Body of pancreas (tissue), 4 donors: ENCODE results near the gene UBE2V1. TPM values are rescaled to one million over a fixed set of nuclear protein-coding genes. Genes with fewer than 3 reads are reported as not detected.

Experiments used
- ATAC-seq: fragments of 150-250 bp; one replicate; pipeline ENCODE4 v1.9.1; 2016
- DNase-seq, 4 donors: peaks; one replicate each; pipeline ENCODE4 v3.0.0-alpha.2; 2019
- H3K27ac ChIP-seq, 4 donors: fragments of 200-600 bp; sonication (generic); 1 replicate in 3 of 4; 2 replicates in 1 of 4; pipeline versions ENCODE4 v1.5.1 to v1.6.1; 2016 to 2019; ENCODE audit warnings: mild to moderate bottlenecking in 1 of 4, mixed read lengths in 1 of 4, moderate library complexity in 1 of 4
- H3K27me3 ChIP-seq, 2 donors: fragments of 200-600 bp; sonication (generic); one replicate each; pipeline ENCODE4 v1.6.0; 2016; ENCODE audit warnings: mild to moderate bottlenecking in 1 of 2
- H3K36me3 ChIP-seq, 2 donors: fragments of 200-600 bp; sonication (generic); replicated peaks in 1 of 2; 2 replicates each; pipeline ENCODE4 v1.5.1; 2016; ENCODE audit warnings: low read depth in 2 of 2; ENCODE audit not compliant: insufficient read depth in 1 of 2
- H3K4me1 ChIP-seq: fragments of 200-600 bp; sonication (generic); one replicate; pipeline ENCODE4 v1.6.0; 2016
- H3K4me3 ChIP-seq, 2 donors: fragments of 200-600 bp; sonication (generic); 1 replicate in 1 of 2; 2 replicates in 1 of 2; pipeline ENCODE4 v1.5.1; 2016 to 2019
- H3K9me3 ChIP-seq, 3 donors: fragments of 200-600 bp; sonication (generic); 1 replicate in 2 of 3; 2 replicates in 1 of 3; pipeline ENCODE4 v1.5.1; 2016
- POLR2A ChIP-seq, 3 donors: fragments of 450-650 bp; IDR thresholded peaks; one replicate each; pipeline ENCODE4 v1.6.1; 2016; ENCODE audit warnings: antibody characterized with exemption in 3 of 3, mild to moderate bottlenecking in 2 of 3
- WGBS, 2 donors: methylation state at CpG; one replicate each; pipeline ENCODE4 v1.1.5; 2017; 5-methylcytosine and 5-hydroxymethylcytosine counted together
- intact Hi-C: fragments of 100-400 bp; cut with DNase I; formaldehyde crosslinking; loops from one replicate; pipeline ENCODE4 v1.15.1; 2023
- total RNA-seq, 2 donors: library from RNA; depleted of rRNA; stranded (reverse); fragments of >200 nt; gene quantifications; one replicate each; pipeline ENCODE4 v1.1.0, GENCODE V29; 2016
- TF ChIP-seq, protein P1 (sequence below), 7 experiments: fragments of 450-650 bp in 4 of 7; fragments of 200-600 bp in 3 of 7; sonication (generic) in 3 of 7; IDR thresholded peaks; one replicate each; pipeline ENCODE4 v1.5.1; 2016 to 2019; ENCODE audit warnings: antibody characterized with exemption in 7 of 7

UBE2V1 gene
- total RNA-seq, 2 donors from 2014 or later: 42.0 to 43.8 TPM

DNA sequence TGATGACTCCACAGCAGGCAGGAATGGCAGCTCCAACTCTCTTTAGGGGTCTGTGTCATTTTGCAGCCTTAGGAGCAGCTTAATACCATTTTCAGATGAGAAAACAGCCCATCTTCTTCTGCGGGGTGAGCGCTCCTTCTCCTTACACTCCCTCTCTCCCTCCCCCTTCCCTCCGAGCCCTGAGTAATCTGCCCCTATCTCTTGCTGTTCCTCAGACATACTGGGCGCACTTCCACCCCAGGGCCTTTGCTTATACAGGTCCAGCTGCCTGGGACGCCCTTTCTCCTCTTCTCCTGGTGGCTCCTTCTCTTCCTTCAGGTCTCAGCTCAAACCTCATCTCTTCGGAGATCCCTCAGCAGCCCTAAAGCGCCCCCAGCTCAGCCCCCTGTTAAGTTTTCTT, 75.4 kb downstream of the UBE2V1 start:
- Histone ChIP-seq H3K4me1 (no peaks in the 10 kb centered on the region), H3K9me3 (no peaks in the 10 kb centered on the region), H3K36me3 (no peaks in the 10 kb centered on the region), H3K27ac (no peak overlapping the region), H3K27me3 (no peaks in the 10 kb centered on the region), H3K4me3 (no peak overlapping the region)
- DNase-seq: no peak
- WGBS, 2 donors: 67 to 74% methylated on average over 7 of the region's 7 CpGs
- ATAC-seq: no peak
- intact Hi-C loops: no loop called here
- TF ChIP-seq POLR2A (IDR thresholded peaks at IDR 0.05): no peak
- TF ChIP-seq, protein P1, sequence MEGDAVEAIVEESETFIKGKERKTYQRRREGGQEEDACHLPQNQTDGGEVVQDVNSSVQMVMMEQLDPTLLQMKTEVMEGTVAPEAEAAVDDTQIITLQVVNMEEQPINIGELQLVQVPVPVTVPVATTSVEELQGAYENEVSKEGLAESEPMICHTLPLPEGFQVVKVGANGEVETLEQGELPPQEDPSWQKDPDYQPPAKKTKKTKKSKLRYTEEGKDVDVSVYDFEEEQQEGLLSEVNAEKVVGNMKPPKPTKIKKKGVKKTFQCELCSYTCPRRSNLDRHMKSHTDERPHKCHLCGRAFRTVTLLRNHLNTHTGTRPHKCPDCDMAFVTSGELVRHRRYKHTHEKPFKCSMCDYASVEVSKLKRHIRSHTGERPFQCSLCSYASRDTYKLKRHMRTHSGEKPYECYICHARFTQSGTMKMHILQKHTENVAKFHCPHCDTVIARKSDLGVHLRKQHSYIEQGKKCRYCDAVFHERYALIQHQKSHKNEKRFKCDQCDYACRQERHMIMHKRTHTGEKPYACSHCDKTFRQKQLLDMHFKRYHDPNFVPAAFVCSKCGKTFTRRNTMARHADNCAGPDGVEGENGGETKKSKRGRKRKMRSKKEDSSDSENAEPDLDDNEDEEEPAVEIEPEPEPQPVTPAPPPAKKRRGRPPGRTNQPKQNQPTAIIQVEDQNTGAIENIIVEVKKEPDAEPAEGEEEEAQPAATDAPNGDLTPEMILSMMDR (IDR thresholded peaks at IDR 0.05): no peak

DNA sequence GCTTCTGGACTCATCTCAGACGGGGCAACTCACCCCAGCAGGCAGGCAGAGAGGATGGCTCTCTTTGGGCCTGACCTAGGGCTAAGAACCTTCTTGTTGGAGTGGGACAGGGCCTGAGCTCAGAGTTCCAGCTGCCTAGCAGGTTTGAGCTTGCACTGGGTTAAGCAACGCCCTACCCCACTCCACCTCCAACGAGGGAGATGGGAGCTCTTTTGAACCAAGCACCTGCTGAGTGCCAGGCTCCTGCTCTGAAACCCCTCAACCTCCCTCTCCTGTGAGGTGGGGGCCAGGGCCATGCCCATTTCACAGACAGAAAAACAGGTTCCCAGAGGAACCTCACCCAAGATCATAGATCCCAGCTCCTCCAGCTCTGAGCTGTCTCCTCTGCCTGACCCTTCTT, 75.8 kb downstream of the UBE2V1 start:
- no peaks in the 10 kb centered on the region for H3K27me3 ChIP-seq
- H3K27ac ChIP-seq: no peak overlapping the region
- DNase-seq (no peak), ATAC-seq (no peak)
- no peaks in the 10 kb centered on the region for H3K9me3 ChIP-seq
- 57% methylated on average over 2 of the region's 3 CpGs; no CpG with 5 or more reads in 1 of the 2 donors for WGBS, 2 donors
- no peak overlapping the region for H3K4me3 ChIP-seq
- intact Hi-C loops: no loop called here
- H3K4me1 ChIP-seq: no peaks in the 10 kb centered on the region
- TF ChIP-seq, protein P1 (IDR thresholded peaks at IDR 0.05): no peak
- no peak for TF ChIP-seq POLR2A (IDR thresholded peaks at IDR 0.05)
- H3K36me3 ChIP-seq: no peaks in the 10 kb centered on the region

- Histone ChIP-seq H3K4me3 (no peak overlapping the region), H3K27ac (no peak overlapping the region), H3K4me1 (no peaks in the 10 kb centered on the region), H3K9me3 (no peaks in the 10 kb centered on the region), H3K27me3 (no peaks in the 10 kb centered on the region), H3K36me3 (no peaks in the 10 kb centered on the region)
- no peak for ATAC-seq
- no peak for DNase-seq
- TF ChIP-seq, protein P1 (IDR thresholded peaks at IDR 0.05): no peak
- TF ChIP-seq POLR2A (IDR thresholded peaks at IDR 0.05): no peak
- WGBS, 2 donors: 90% methylated on average over 3 of the region's 3 CpGs; no CpG with 5 or more reads in 1 of the 2 donors
- intact Hi-C loops: no loop called here
Observed at GRCh38 chr20:50036703-50037102, 76.2 kb downstream of the UBE2V1 start.

DNA sequence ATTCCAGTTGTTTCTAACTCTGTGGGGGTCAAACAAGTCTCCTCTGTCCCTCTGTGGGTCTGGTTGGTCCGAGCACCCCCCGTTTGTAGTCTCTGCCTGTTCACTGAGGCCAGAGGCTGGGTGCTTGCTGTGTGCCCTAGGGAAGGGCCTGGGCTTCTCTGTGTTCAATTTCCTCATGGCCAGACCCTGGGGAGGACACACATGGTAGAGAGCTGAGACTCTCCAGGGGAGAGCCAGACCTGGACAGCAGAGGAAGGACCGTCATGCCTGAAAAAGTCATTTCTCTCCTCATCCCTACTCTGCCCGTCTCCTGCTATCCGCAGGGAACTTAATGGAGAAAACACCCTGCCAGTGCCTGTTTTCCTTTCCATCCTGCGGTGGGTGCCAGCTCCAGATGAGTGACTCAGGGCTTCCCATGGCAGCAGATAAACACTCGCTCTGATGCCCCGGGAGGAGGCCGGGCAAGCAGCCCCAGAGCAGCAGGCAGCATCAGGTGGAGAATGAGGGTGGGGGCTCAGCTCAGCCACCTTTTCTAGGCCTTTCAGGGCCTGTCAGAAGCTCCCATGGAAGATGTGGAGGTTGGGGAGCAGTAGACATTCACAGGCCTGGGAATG, 78.3 kb downstream of the UBE2V1 start:
- Histone ChIP-seq H3K27ac (no peak overlapping the region), H3K27me3 (no peaks in the 10 kb centered on the region), H3K4me3 (no peak overlapping the region), H3K9me3 (no peaks in the 10 kb centered on the region), H3K36me3 (no peaks in the 10 kb centered on the region), H3K4me1 (no peaks in the 10 kb centered on the region)
- ATAC-seq (no peak), DNase-seq (no peak)
- intact Hi-C loops: no loop called here
- 82 to 90% methylated on average over 5 to 9 of the region's 9 CpGs for WGBS, 2 donors
- TF ChIP-seq, protein P1 (IDR thresholded peaks at IDR 0.05): no peak
- no peak for TF ChIP-seq POLR2A (IDR thresholded peaks at IDR 0.05)
